GM21515 (cell line): ENCODE results near the gene SBNO2.
A peak's percentile ranks its signal among the peaks of the same experiment; 100 is the strongest.
"Not testable (repeated sequence)": the region's sequence is repeated elsewhere in the genome, so short reads cannot be mapped to it uniquely, and the experiment has no call there.

Experiments
- ATAC-seq: cut with Tn5 transposase; IDR thresholded peaks from one replicate; pipeline ENCODE4 v1.9.1; 2021; ENCODE audit not compliant: unreplicated experiment

The SBNO2 gene

GRCh38 chr19:1122021-1122971 lies 51.8 kb downstream of the SBNO2 start:
- ATAC-seq: no peak

- no peak for ATAC-seq
Observed at GRCh38 chr19:1121395-1121794, 52.7 kb downstream of the SBNO2 start.

- ATAC-seq: no peak
Observed at GRCh38 chr19:1119475-1120217, 54.4 kb downstream of the SBNO2 start.

- ATAC-seq: no peak
Observed at GRCh38 chr19:1118999-1119398, 55.1 kb downstream of the SBNO2 start.

GRCh38 chr19:1117654-1118053 lies 56.4 kb downstream of the SBNO2 start:
- no peak for ATAC-seq

GRCh38 chr19:1116726-1117581 lies 57.1 kb downstream of the SBNO2 start:
- no peak for ATAC-seq

GRCh38 chr19:1115646-1116420 lies 58.2 kb downstream of the SBNO2 start:
- no peak for ATAC-seq

GRCh38 chr19:1114728-1115127 lies 59.3 kb downstream of the SBNO2 start:
- ATAC-seq: not testable (repeated sequence)

GRCh38 chr19:1113986-1114483 lies 60.0 kb downstream of the SBNO2 start:
- no peak for ATAC-seq

- peak; percentile 51 for ATAC-seq
Observed at GRCh38 chr19:1113030-1113985, 60.8 kb downstream of the SBNO2 start.

- ATAC-seq: no peak
Observed at GRCh38 chr19:1112268-1113029, 61.6 kb downstream of the SBNO2 start.

- no peak for ATAC-seq
Observed at GRCh38 chr19:1111641-1112267, 62.3 kb downstream of the SBNO2 start.

- ATAC-seq: no peak
Observed at GRCh38 chr19:1110809-1111640, 63.0 kb downstream of the SBNO2 start.

GRCh38 chr19:1109697-1110671 lies 64.1 kb downstream of the SBNO2 start:
- no peak for ATAC-seq

- no peak for ATAC-seq
Observed at GRCh38 chr19:1109032-1109551, 65.0 kb downstream of the SBNO2 start.
